GM18502 (cell line): Measurements from ENCODE around the gene CDH13.
"Not testable (repeated sequence)": the region's sequence is repeated elsewhere in the genome, so short reads cannot be mapped to it uniquely, and the experiment has no call there.

Source experiments
- ATAC-seq: cut with Tn5 transposase; IDR thresholded peaks from one replicate; pipeline ENCODE4 v1.9.1; 2021; ENCODE audit warnings: mild to moderate bottlenecking; ENCODE audit not compliant: unreplicated experiment, poor library complexity

Gene CDH13

GRCh38 chr16:82917886-82918595 lies 291.3 kb downstream of the CDH13 start:
- no peak for ATAC-seq

- no peak for ATAC-seq
These were observed 297.5 kb downstream of the CDH13 start for GRCh38 chr16:82924075-82924854.

GRCh38 chr16:82926500-82926899 lies 299.7 kb downstream of the CDH13 start:
- ATAC-seq = no peak

DNA sequence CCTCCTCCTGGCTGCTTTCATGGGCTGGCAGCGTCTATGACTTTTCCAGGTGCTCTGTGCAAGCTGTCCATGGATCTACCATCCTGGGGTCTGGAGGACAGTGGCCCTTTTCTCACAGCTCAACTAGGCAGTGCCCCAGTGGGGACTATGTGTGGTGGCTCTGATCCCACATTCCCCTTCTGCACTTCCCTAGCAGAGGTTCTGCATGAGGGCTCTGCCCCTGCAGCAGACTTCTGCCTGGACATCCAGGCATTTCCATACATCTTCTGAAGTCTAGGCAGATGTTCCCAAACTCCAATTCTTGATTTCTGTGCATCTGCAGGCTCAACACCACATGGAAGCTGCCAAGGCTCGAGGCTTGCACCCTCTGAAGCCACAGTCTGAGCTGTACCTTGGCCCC lies 307.2 kb downstream of the CDH13 start:
- not testable (repeated sequence) for ATAC-seq

- no peak for ATAC-seq
These were observed 309.0 kb downstream of the CDH13 start for GRCh38 chr16:82935766-82936165.

DNA sequence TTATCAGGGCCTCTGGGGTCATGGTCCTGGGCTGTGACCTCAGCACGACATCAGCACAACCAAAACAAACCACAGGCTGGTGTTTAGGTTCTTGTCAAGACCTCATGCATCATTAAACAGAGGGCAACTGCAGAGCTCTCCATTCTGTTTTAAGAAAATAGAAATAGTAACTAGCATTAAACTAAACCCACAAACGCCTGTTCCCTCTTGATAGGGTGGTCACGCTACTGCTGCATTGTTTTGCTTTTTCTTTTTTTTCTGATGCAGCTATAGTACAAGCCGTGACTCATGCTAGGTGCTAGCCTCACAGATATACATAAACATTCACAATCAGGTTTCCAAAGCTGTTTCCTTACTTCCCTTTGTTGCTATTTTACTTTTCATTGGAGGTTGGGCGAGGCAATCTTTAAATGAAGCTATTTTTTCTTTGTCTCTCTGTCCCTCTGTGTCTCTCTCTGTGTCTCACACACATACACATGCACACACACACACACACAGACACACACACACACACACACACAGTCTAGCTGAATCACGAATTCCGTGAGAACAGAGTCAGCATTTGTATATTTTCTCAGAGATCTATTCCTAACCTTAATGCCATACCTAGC lies 310.3 kb downstream of the CDH13 start:
- ATAC-seq = no peak

DNA sequence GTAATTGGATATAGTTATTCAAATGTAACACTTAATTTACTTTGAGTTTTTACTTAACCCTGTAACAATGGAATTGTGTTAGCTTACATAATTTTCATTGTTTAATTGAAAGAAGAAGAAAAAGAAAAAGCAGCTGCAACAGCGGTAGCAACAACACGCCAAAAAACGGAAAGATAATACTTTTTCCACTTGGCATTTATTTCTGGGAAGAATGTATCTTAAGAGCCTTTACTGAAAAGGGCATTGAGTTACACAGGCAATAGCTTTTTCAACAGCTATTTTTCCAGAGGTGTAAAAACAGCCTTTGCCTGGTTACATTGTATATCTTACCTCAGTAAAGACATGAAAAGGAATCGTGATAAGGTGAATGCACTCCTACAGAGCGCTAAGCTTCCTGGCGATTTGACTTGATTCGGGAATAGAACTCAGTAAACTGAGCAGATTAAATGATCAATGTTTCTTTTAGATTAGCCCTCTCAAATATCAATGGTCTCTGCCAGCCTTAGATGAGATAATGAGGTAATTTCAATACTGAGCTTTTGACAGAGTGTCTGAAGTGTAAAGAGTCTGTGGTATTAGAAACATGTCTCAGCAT lies 311.3 kb downstream of the CDH13 start:
- no peak for ATAC-seq

GRCh38 chr16:82943371-82943770 lies 316.6 kb downstream of the CDH13 start:
- no peak for ATAC-seq

DNA sequence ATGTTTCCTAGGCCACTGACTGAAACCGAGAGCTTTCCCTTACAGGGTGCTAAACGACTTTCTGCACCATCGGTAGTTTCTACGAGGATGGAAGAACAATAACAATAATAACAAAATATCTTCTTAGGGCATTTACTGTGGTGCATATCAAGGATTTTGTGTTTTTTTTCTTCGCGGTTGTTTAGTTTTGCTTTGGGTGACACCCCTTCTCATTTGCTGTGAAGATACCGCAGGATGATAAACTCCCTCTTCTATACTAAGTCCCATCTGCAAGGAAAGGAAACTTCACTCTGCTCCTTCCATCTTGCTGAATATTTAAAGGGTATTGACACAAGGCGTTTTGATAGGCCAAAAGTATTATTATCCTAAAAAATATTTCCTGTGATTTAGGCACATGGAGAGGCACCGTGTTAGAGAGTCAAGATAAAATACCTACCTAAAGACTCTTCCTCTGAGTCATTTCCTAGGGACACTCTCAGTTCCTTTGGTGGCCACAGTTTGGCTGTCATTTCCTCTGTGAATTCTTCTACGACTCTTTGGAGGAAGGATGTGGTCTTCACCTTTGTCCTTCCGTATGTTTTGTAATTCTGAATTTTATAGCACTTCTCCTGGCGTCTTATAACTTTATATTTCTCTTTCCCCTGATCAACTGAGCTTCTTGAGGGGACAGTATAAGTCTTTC lies 318.8 kb downstream of the CDH13 start:
- ATAC-seq = no peak

GRCh38 chr16:82947698-82948097 lies 320.9 kb downstream of the CDH13 start:
- ATAC-seq = no peak

DNA sequence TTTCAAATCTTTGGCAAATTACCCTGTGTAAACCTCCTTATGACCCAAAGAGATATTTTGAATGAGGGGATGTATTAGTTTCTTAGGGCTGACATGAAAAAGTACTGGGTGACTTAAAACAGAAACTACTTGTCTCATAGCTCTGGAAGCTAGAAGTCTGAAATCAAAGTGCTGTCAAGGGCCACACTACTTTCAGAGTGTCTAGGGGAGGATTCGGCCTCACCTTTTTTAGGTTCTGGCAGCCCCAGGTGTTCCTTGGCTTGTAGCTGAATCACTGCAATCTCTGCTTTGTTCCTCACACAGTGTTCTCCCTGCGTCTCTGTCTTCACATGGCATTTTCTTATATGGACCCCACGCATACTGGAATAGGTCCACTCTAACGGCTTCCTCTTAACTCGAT lies 322.2 kb downstream of the CDH13 start:
- no peak for ATAC-seq

GRCh38 chr16:82953517-82953916 lies 326.7 kb downstream of the CDH13 start:
- no peak for ATAC-seq

DNA sequence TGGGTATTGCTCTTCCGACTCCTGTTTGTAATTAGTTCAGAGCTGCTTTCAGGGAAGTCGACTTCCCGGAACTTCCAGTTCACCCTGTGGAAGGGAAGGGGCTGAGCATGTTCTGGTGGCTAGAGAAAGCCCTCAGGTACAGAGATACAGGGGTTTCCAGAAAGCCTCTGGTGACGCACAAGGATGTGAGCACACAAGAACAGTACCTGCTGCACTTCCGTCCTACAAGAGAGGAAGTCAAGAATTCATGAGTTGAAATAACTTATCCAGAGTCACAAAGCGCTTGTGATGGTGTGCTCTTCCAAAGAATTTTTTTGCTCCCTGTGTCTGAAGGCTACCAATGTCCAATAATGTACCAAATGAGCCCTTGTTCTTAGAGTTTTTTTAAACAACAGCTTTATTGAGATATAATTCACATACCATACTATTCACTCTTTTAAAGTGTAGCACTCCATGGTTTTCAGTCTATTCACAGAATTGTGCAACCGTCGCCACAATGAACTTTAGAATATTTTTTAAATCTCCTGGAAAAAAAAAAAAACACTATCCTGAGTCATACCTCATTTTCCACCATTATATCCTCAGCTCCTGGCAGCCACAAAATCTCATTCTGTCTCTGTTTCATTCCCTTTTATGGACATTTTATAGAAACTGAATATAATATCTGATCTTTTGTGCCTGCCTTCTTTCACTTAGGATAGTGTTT lies 327.6 kb downstream of the CDH13 start:
- no peak for ATAC-seq

DNA sequence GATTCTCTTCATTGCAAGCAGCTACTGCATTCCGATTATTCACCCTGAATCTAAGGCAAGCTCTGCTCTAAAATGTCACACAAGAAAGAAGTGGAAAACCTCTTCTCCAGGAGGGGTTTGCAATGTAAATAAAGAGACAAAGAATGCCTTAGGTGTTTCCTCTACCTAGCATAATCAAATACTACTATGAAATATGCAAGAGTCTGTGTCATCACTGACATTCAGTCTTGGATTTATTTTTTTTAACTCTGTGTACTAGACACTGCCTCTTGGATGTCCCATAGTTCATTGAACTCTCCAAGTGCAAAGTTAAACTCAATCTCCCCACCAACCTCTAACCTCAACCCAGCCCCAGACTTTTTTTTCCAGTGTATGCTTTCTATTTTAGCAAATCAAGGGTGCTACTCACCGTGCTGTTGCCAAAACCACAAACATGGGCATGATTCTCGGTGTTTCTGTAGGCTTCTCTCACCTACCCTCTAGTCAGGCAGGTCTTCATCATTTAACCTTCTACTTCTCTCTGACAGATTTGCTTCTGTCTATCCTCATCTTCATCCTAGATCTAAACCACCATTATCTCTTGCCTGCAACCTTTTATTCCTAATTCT lies 329.1 kb downstream of the CDH13 start:
- no peak for ATAC-seq

DNA sequence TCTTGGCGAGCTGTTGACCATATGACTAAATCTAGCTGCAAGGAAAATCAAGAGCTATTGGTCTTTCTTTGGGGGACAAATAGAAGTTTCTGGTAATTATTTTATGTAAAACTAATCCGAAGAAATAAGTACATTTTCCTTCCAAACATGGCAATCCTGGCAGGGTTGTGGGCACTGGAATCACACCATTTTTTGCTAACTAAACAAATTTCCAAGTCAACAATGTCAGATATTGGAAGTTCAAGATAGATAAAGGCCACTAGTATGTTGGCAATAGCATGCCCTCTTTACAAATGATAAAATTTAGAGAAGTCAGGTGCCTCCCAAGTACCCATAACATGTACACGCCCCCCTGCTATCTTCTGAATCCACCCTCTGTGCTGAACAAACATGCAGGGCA lies 330.4 kb downstream of the CDH13 start:
- no peak for ATAC-seq

- ATAC-seq = no peak
These were observed 334.1 kb downstream of the CDH13 start for GRCh38 chr16:82960918-82961317.

DNA sequence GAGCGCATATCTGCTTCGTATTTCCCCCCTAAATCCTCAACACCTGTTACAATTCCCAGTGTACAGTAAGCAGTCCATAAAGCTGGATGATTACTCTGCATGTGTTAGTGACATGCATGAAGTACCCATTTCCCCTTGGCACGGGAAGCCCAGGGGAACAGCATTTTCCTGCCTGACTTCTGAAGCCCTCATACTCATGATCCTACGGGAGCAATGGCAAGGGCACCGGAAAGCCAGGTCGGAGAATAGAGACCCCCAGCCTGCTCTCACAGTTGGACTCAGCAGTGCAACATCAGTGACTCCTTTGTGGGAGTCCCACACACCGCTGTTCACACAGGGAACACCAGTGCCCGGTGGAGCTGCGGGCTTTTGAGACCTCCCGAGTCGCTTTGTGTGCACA lies 336.9 kb downstream of the CDH13 start:
- no peak for ATAC-seq

DNA sequence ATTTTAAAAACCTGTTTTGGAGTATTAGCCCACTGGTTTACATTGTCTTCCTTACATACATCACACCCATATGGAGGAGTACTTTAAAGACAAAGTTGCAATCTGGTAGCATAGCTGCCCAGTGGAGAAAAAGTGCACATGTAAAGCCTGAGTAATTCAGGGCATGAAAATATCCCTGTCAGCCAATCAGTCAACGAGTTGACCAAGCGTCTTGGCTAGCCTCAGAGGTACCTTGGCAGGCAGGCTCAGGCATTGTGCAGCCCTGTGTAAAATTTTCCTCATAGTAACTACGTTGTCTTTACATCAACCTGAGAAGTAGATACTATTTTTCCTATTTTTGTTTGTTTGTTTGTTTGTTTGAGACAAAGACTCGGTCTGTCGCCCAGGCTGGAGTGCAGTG lies 339.0 kb downstream of the CDH13 start:
- ATAC-seq = no peak

DNA sequence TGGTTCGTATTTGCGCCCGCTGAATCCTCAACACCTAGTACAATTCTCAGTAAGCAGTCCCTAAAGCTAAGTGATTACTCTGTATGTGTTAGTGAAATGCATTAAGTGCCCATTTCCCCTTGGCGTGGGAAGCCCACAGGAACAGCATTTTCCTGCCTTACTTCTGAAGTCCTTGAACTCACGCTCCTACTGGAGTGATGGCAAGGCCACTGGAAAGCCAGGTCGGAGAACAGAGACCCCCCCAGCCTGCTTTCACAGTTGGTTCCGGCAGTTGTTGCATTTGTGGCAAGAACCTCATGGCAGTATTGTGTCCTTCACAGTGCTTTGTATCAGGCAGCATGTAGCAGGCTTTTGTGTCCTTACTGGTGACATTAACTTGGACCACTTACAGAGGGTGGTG lies 340.7 kb downstream of the CDH13 start:
- ATAC-seq = no peak

DNA sequence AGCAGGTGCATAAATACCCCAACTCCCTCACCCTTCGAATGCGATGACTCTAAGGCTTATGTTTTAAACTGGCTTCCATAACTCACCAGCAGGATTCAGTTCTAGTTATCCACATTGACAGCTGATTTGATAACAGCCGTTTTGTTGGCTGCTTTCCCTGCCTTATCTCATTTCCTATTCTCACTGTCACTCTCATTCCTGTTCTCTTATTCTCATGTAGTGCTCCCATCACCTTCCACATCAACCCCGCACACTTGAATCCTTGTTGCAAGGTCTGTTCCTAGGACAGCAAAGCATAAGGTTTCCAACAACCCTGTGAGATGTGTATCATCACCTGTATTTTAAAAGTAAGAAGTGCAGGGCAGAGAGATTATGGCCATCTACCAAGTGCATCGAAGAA lies 344.4 kb downstream of the CDH13 start:
- ATAC-seq = no peak
